Kidney (tissue), 14 donors: ENCODE measurements around the gene CDK6. TPM values are rescaled to one million over a fixed set of nuclear protein-coding genes. Genes with fewer than 3 reads are reported as not detected.

Source experiments
- DNase-seq, 5 donors: peaks; one replicate each; pipeline ENCODE4 v3.0.0-alpha.2; 2013 to 2020
- FAIRE-seq: peaks from 2 replicates; lab custom pipeline; 2012; peaks lifted over from hg19 to GRCh38; lab: Jason Lieb, UNC
- H3K27ac ChIP-seq, 2 donors: one replicate each; pipeline ENCODE4 v1.7.0; 2013; ENCODE audit warnings: low read depth in 2 of 2, low read length in 2 of 2, inconsistent platforms in 1 of 2
- H3K27me3 ChIP-seq: one replicate; pipeline ENCODE4 v1.7.1; 2013; ENCODE audit warnings: low read length, inconsistent platforms; ENCODE audit not compliant: control insufficient read depth, insufficient read depth
- H3K36me3 ChIP-seq, 3 donors: one replicate each; pipeline versions ENCODE4 v1.7.0 to v1.7.1; 2013; ENCODE audit warnings: low read length in 3 of 3, control low read depth in 1 of 3, inconsistent platforms in 1 of 3; ENCODE audit not compliant: insufficient read depth in 3 of 3, control insufficient read depth in 2 of 3
- H3K4me1 ChIP-seq, 3 donors: one replicate each; pipeline versions ENCODE4 v1.7.0 to v1.7.1; 2013; ENCODE audit warnings: low read length in 3 of 3, inconsistent platforms in 1 of 3, low read depth in 1 of 3; ENCODE audit not compliant: control insufficient read depth in 2 of 3, insufficient read depth in 2 of 3
- H3K4me3 ChIP-seq, 3 donors: one replicate each; pipeline versions ENCODE4 v1.7.0 to v1.8.1; 2013; ENCODE audit warnings: low read length in 3 of 3, control low read depth in 1 of 3, inconsistent platforms in 1 of 3
- H3K9ac ChIP-seq, 3 donors: one replicate each; pipeline versions ENCODE4 v1.7.0 to v1.7.1; 2013; ENCODE audit warnings: low read length in 3 of 3, control low read depth in 1 of 3, inconsistent platforms in 1 of 3
- H3K9me3 ChIP-seq, 3 donors: one replicate each; pipeline versions ENCODE4 v1.7.0 to v1.7.1; 2013; ENCODE audit warnings: low read length in 3 of 3, control low read depth in 1 of 3, inconsistent platforms in 1 of 3; ENCODE audit not compliant: control insufficient read depth in 2 of 3, insufficient read depth in 1 of 3
- intact Hi-C: fragments of 100-400 bp; cut with DNase I; formaldehyde crosslinking; loops from one replicate; pipeline ENCODE4 v1.11.1; 2022
- polyA plus RNA-seq: library from polyadenylated mRNA; stranded (reverse); fragments of 350-450 nt; fragmentation: Illumina TruSeq; extraction: RNeasy Lipid Tissue Mini Kit (QIAGEN cat#74804); gene quantifications from one replicate; pipeline ENCODE4 v1.2.3, GENCODE V29; 2014; ENCODE audit warnings: low read depth, low replicate concordance; ENCODE audit not compliant: insufficient read depth
- total RNA-seq: library from RNA; stranded (reverse); fragmentation: NEBNext Ultra II Directional; extraction: Animal tissue kit (Norgen Biotek cat#: 25700); gene quantifications from one replicate; pipeline ENCODE4 v1.2.1, GENCODE V29; 2021
- TF ChIP-seq, protein P1 (sequence below): IDR thresholded peaks from 3 replicates; pipeline ENCODE4 v1.5.1; 2012; ENCODE audit warnings: mild to moderate bottlenecking, moderate library complexity, borderline replicate concordance; ENCODE audit not compliant: insufficient read depth; ENCODE audit errors: extremely low read depth
- donor health status: control.
- donor health status: control.
- donor health status: control.
- donor health status: control.
- donor health status: control.
- donor health status: DM: yes; HTN: yes; CAD: no.
- donor health status: Normal renal cell carcinoma (clear cell type).

CDK6 gene
- total and polyA plus RNA-seq, 2 donors from 2014 or later = 3.6 to 20.8 TPM

DNA sequence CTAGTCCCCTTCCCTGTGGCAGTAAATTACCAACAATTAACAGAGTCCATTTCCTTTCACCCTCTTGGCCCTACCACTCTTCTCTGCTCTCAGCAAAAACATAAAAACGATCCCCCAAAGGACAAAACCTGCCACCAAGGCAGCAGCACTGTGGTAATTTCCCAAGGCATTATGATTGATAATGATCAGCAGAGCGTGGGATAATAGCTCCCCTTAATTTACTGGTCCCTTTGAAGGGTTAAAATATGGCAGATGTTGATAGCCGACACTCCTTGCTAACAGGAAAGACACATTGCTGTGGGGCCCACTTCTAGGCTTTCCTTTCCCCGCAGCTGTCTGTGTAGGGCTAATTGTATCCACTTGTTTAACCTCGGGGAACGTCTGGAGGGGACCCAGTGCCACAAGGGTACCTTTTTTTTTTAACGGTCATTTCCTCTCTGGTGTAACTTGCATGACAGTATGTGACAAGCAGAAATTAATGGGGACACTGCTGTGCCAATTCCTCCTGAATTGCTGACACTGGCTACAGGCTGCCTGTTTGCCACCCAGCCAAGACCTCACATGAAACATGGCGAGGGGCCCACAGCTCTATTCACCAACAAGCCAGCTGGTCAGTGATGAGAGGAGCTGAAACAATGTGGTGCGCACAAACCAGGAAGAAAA is 81.3 kb downstream of the CDK6 start:
- FAIRE-seq = no peak
- TF ChIP-seq, protein P1, sequence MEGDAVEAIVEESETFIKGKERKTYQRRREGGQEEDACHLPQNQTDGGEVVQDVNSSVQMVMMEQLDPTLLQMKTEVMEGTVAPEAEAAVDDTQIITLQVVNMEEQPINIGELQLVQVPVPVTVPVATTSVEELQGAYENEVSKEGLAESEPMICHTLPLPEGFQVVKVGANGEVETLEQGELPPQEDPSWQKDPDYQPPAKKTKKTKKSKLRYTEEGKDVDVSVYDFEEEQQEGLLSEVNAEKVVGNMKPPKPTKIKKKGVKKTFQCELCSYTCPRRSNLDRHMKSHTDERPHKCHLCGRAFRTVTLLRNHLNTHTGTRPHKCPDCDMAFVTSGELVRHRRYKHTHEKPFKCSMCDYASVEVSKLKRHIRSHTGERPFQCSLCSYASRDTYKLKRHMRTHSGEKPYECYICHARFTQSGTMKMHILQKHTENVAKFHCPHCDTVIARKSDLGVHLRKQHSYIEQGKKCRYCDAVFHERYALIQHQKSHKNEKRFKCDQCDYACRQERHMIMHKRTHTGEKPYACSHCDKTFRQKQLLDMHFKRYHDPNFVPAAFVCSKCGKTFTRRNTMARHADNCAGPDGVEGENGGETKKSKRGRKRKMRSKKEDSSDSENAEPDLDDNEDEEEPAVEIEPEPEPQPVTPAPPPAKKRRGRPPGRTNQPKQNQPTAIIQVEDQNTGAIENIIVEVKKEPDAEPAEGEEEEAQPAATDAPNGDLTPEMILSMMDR = no peak
- Histone ChIP-seq H3K36me3 (no peaks in the 10 kb centered on the region), H3K4me3 (no peak overlapping the region), H3K27me3 (no peaks in the 10 kb centered on the region), H3K9me3 (no peaks in the 10 kb centered on the region), H3K27ac (no peak overlapping the region), H3K4me1 (peaks cover 0 to 7% (median 0%) of the 10 kb centered on the region in 3 donors), H3K9ac (no peak overlapping the region)
- peak in 3 of 5 donors; percentile 30 to 56 (median 41) for DNase-seq
- intact Hi-C loops = no loop called here

DNA sequence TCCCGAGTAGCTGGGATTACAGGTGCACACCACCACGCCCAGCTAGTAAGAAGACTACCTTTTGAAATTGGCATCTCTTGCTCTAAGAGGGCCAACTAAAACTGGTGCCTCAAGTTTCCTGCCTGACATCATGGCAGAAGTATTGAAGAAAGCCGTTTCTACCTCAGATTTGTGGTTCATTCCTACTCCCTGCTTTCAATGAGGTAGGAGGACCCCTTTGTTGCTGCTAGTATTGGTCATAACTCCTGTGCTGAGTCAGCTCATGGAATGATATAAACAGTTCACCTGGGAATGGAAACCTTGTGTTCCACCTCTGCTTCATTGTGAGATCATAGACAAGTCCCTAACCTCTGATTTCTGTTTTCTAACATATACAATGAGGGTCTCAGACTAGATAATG is 82.8 kb downstream of the CDK6 start:
- peaks cover 0 to 7% (median 3%) of the 10 kb centered on the region in 3 donors for H3K4me1 ChIP-seq
- no peaks in the 10 kb centered on the region for H3K27me3 ChIP-seq
- intact Hi-C loops = no loop called here
- H3K36me3 ChIP-seq = no peaks in the 10 kb centered on the region
- FAIRE-seq (no peak), DNase-seq (no peak)
- no peak overlapping the region for H3K9ac ChIP-seq
- H3K4me3 ChIP-seq = no peak overlapping the region
- H3K27ac ChIP-seq = no peak overlapping the region
- TF ChIP-seq, protein P1 = no peak
- no peaks in the 10 kb centered on the region for H3K9me3 ChIP-seq

DNA sequence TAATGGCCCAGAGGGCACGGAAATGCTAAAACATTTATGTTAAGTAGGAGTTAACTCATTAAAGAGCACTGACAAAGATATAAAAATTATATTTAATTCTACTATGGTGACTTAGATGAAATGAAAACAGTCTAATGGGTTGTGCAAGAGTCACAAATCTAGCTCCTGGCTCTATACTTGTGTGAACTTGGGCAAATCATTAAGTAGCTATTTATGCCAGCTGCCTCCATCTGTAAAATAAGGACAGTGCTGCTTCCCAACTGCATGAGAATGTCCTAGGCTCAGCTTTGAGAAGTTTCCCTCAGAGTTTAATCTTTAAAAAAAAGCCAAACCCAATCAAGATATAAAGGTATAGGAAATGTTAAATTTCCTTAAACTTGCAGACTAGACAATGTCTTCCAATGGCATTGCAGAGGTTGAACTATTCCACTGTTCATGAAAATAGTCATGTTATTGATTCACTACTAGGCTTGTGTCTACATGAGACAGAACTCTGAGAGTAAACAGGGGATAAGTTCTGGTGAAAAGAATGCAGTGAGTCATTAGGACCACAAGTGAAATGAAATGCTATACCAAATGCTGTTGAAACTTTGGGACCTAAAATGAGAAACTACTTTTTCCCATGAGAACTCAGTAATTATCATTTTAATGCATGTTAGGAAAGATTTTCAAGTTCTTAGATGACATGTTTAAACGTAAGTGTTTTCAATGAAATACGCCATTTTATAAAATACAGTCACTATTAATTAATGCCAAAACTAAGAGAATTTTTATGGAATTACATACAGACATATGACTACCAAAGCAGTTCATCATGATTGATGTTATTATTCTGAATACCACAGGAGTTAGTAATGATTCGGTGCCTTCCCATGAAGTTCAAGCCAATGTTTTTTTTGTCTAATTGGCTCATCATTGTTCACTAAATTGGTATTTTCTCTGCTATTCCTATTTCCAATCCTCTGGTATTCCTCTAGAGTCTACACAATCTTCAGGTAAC is 84.2 kb downstream of the CDK6 start:
- H3K27me3 ChIP-seq = no peaks in the 10 kb centered on the region
- no peak overlapping the region for H3K4me3 ChIP-seq
- H3K4me1 ChIP-seq = peaks cover 1 to 7% (median 3%) of the 10 kb centered on the region in 3 donors
- TF ChIP-seq, protein P1 = no peak
- H3K27ac ChIP-seq = no peak overlapping the region
- DNase-seq (no peak), FAIRE-seq (no peak)
- no peaks in the 10 kb centered on the region for H3K9me3 ChIP-seq
- no peaks in the 10 kb centered on the region for H3K36me3 ChIP-seq
- intact Hi-C loops = no loop called here
- no peak overlapping the region for H3K9ac ChIP-seq
